GM12878 (cell line): ENCODE measurements around the gene OTOGL. TPM values are rescaled to one million over a fixed set of nuclear protein-coding genes. Genes with fewer than 3 reads are reported as not detected.

Experiments used
- ATAC-seq: fragments of 200-7000 bp; cut with Tn5 transposase; 3 replicates; pipeline ENCODE4 v1.9.1; 2020; ENCODE audit warnings: mild to moderate bottlenecking, moderate library complexity
- BruUV-seq: library from RNA; stranded (reverse); fragments of 400-500 nt; replicated peaks from 2 replicates; lab custom pipeline; 2021; lab: Mats Ljungman, UMichigan
- CTCF ChIA-PET: fragments of 300-600 bp; sonication (Branson Sonifier 250); formaldehyde crosslinking; extraction: SDS; loops from one replicate; lab custom pipeline; 2021; ENCODE audit warnings: inconsistent platforms; lab: Yijun Ruan, JAX
- POLR2A ChIA-PET: fragments of 350-600 bp; formaldehyde crosslinking; extraction: SDS; loops from one replicate; lab custom pipeline; 2021; ENCODE audit warnings: inconsistent platforms; lab: Charles Lee
- RAD21 ChIA-PET: fragments of 300-600 bp; sonication (Branson Sonifier 250); formaldehyde crosslinking; loops from one replicate; lab custom pipeline; 2023; ENCODE audit warnings: antibody characterized with exemption; ENCODE audit not compliant: unreplicated experiment; lab: Charles Lee
- SMC1A ChIA-PET: fragments of 300-600 bp; sonication (Branson Sonifier 250); formaldehyde crosslinking; loops from one replicate; lab custom pipeline; 2023; ENCODE audit not compliant: unreplicated experiment, uncharacterized antibody; lab: Charles Lee
- DNase-seq: peaks from one replicate; pipeline ENCODE4 v3.0.0-alpha.2; 2011; ENCODE audit warnings: low read depth, low spot score
- FAIRE-seq: peaks from 3 replicates; lab custom pipeline; 2011; peaks lifted over from hg19 to GRCh38; lab: Jason Lieb, UNC
- H2AFZ ChIP-seq: 2 replicates; pipeline ENCODE4 v1.6.0; 2011; ENCODE audit warnings: low read depth, low read length, control low read depth; ENCODE audit not compliant: control insufficient read depth
- H3K27ac ChIP-seq: 2 replicates; pipeline ENCODE4 v1.5.1; 2011; ENCODE audit warnings: control low read depth; ENCODE audit not compliant: control insufficient read depth, insufficient read depth
- H3K27me3 ChIP-seq, 2 experiments: replicated peaks in 1 of 2; 2 replicates each; pipeline versions ENCODE4 v1.6.0 to v1.6.1; 2011; ENCODE audit warnings: low read length in 1 of 2; ENCODE audit not compliant: control insufficient read depth in 2 of 2, insufficient read depth in 2 of 2
- H3K36me3 ChIP-seq, 2 experiments: 2 replicates each; pipeline ENCODE4 v1.5.1; 2011; ENCODE audit warnings: low read length in 1 of 2; ENCODE audit not compliant: control insufficient read depth in 2 of 2, insufficient read depth in 2 of 2
- H3K4me1 ChIP-seq: 2 replicates; pipeline ENCODE4 v1.6.1; 2011; ENCODE audit warnings: mild to moderate bottlenecking, low read length, moderate library complexity, mixed read lengths; ENCODE audit not compliant: control insufficient read depth, insufficient read depth
- H3K4me2 ChIP-seq: 2 replicates; pipeline ENCODE4 v1.6.0; 2011; ENCODE audit warnings: control low read depth; ENCODE audit not compliant: control insufficient read depth, insufficient read depth
- H3K4me3 ChIP-seq: fragments of 200-600 bp; sonication (generic); 2 replicates; pipeline ENCODE4 v1.5.1; 2016
- H3K79me2 ChIP-seq: 2 replicates; pipeline ENCODE4 v1.6.0; 2011; ENCODE audit warnings: low read length; ENCODE audit not compliant: control insufficient read depth, insufficient read depth
- H3K9ac ChIP-seq: 2 replicates; pipeline ENCODE4 v1.8.0; 2011; ENCODE audit warnings: low read length, control low read depth, mixed read lengths; ENCODE audit not compliant: control insufficient read depth, insufficient read depth
- H3K9me3 ChIP-seq: replicated peaks from 3 replicates; pipeline ENCODE4 v1.5.1; 2011; ENCODE audit warnings: mild to moderate bottlenecking, low read length; ENCODE audit not compliant: control insufficient read depth, insufficient read depth
- H4K20me1 ChIP-seq: 2 replicates; pipeline ENCODE4 v1.6.0; 2011; ENCODE audit not compliant: control insufficient read depth, insufficient read depth
- BHLHE40 ChIP-seq, 2 experiments: fragments of 450-650 bp in 1 of 2; IDR thresholded peaks; 2 replicates each; pipeline ENCODE4 v1.6.1; 2011 to 2017; ENCODE audit warnings: low read depth in 2 of 2, borderline replicate concordance in 1 of 2, improper control_type of control experiment in 1 of 2, low read length in 1 of 2, mild to moderate bottlenecking in 1 of 2
- CHD4 ChIP-seq: fragments of 200-600 bp; sonication (generic); IDR thresholded peaks from 2 replicates; pipeline ENCODE4 v1.6.1; 2016; ENCODE audit warnings: mild to moderate bottlenecking
- FOS ChIP-seq: IDR thresholded peaks from 3 replicates; pipeline ENCODE4 v1.6.1; 2011; ENCODE audit warnings: borderline replicate concordance; ENCODE audit not compliant: insufficient read length; ENCODE audit errors: extremely low read depth
- FOXM1 ChIP-seq: IDR thresholded peaks from 2 replicates; pipeline ENCODE4 v1.6.1; 2012; ENCODE audit warnings: low read depth, mild to moderate bottlenecking, inconsistent platforms, low read length, moderate library complexity
- IKZF1 ChIP-seq: fragments of 450-650 bp; conservative IDR thresholded peaks from 2 replicates; pipeline ENCODE4 v1.6.1; 2017; ENCODE audit warnings: antibody characterized with exemption, mild to moderate bottlenecking
- MYC ChIP-seq: IDR thresholded peaks from 2 replicates; pipeline ENCODE4 v1.6.1; 2011; ENCODE audit warnings: mild to moderate bottlenecking, low read length, moderate library complexity, inconsistent platforms; ENCODE audit not compliant: insufficient read depth, insufficient replicate concordance, insufficient read length, severe bottlenecking
- SP1 ChIP-seq: IDR thresholded peaks from one replicate; pipeline ENCODE4 v1.6.1; 2011; ENCODE audit warnings: low read depth, low read length
- TBL1XR1 ChIP-seq: IDR thresholded peaks from 2 replicates; pipeline ENCODE4 v1.6.1; 2012; ENCODE audit warnings: low read depth, low read length, improper control_type of control experiment
- TCF7 ChIP-seq: IDR thresholded peaks from 2 replicates; pipeline ENCODE4 v1.6.1; 2014; ENCODE audit warnings: antibody characterized with exemption, borderline replicate concordance
- WGBS: methylation state at CpG from one replicate; pipeline ENCODE4 v1.1.6; 2016; ENCODE audit warnings: low lambda C conversion rate; ENCODE audit not compliant: insufficient replicate concordance, insufficient coverage; ENCODE audit errors: missing lambda C conversion rate; 5-methylcytosine and 5-hydroxymethylcytosine counted together
- in situ Hi-C: fragments of 300-500 bp; cut with MboI; formaldehyde crosslinking; loops from 9 replicates; pipeline ENCODE4 v1.14.3; 2018; ENCODE audit warnings: mixed read lengths
- intact Hi-C: fragments of 100-400 bp; cut with micrococcal nuclease; formaldehyde crosslinking; loops from one replicate; pipeline ENCODE4 v1.14.2; 2022; ENCODE audit not compliant: unreplicated experiment
- polyA plus RNA-seq, 11 experiments: library from polyadenylated mRNA; depleted of rRNA in 4 of 11; unstranded in 6 of 11; stranded (reverse) in 5 of 11; fragments of >200 nt; fragmentation: Nextera tagmentation in 4 of 11; fragmentation: Illumina TruSeq in 1 of 11; extraction: Ambion mirVana in 4 of 11; extraction: Trizol in 1 of 11; gene quantifications; 1 replicate in 1 of 11; 2 replicates in 10 of 11; pipeline versions ENCODE4 v1.2.1 to v1.2.3, GENCODE V29; 2011 to 2016; ENCODE audit warnings: inconsistent platforms in 2 of 11, missing spikeins in 2 of 11, low read depth in 1 of 11
- total RNA-seq, 4 experiments: library from RNA; depleted of rRNA in 3 of 4; stranded (reverse); fragments of >200 nt in 3 of 4; fragmentation: Illumina TruSeq in 1 of 4; extraction: Trizol in 1 of 4; gene quantifications; 2 replicates each; pipeline versions ENCODE4 v1.2.1 to v1.2.3, GENCODE V29; 2013 to 2021
- TF ChIP-seq, protein P1 (sequence below): IDR thresholded peaks from 2 replicates; pipeline ENCODE4 v1.6.1; 2011; ENCODE audit warnings: low read depth, low read length, improper control_type of control experiment, borderline replicate concordance
- TF ChIP-seq, protein P2 (sequence below): fragments of 450-650 bp; IDR thresholded peaks from 2 replicates; pipeline ENCODE4 v1.6.1; 2017; ENCODE audit warnings: mild to moderate bottlenecking, moderate library complexity
- TF ChIP-seq, protein P3 (sequence below): fragments of 450-650 bp; IDR thresholded peaks from 2 replicates; pipeline ENCODE4 v1.6.1; 2018; ENCODE audit warnings: mild to moderate bottlenecking, low read depth, moderate library complexity; ENCODE audit not compliant: partially characterized antibody
- TF ChIP-seq, protein P4 (sequence below): fragments of 450-650 bp; IDR thresholded peaks from 2 replicates; pipeline ENCODE4 v1.6.1; 2017; ENCODE audit warnings: mild to moderate bottlenecking

OTOGL gene
- total and polyA plus RNA-seq, 10 of the 15 experiments (the other 5 are each of a cell fraction or from before 2014, with no cell fraction given), result 0.04 to 3.7 (median 0.27) TPM

- in situ Hi-C loops, result no loop called here
- no TSS peak for BruUV-seq
- ChIA-PET POLR2A (no interaction called here), SMC1A (interaction anchor here (1.6 kb wide), 1 partner anchor 45 kb away, joined by 3 read pairs; no protein-coding TSS in a partner anchor), RAD21 (no interaction called here), CTCF (interaction anchor here (0.6 to 0.9 kb wide), 2 partner anchors 10 to 55 kb away, joined by 3 read pairs; no protein-coding TSS in a partner anchor)
- no peak for ATAC-seq
- no peak overlapping the region for H3K4me2 ChIP-seq
- H2AFZ ChIP-seq, result no peak overlapping the region
- no peaks in the 10 kb centered on the region for H3K4me1 ChIP-seq
- H3K79me2 ChIP-seq, result no peaks in the 10 kb centered on the region
- H3K9ac ChIP-seq, result no peak overlapping the region
- intact Hi-C loops, result no loop called here
- H3K27ac ChIP-seq, result no peak overlapping the region
- H3K36me3 ChIP-seq, result no peaks in the 10 kb centered on the region
- H4K20me1 ChIP-seq, result no peaks in the 10 kb centered on the region
- H3K9me3 ChIP-seq, result no peaks in the 10 kb centered on the region
- H3K4me3 ChIP-seq, result no peak overlapping the region
- FAIRE-seq, result no peak
- 17% methylated on average over 4 of the region's 4 CpGs for WGBS
- no peak for DNase-seq
- H3K27me3 ChIP-seq, result no peaks in the 10 kb centered on the region
- TF ChIP-seq BHLHE40 (IDR thresholded peaks at IDR 0.05; ENCODE audit: borderline replicate concordance in 1 of 2, low read depth in 2 of 2, low read length in 1 of 2) (no peak), TBL1XR1 (no peak), FOXM1 (no peak), MYC (no peak), TCF7 (no peak), IKZF1 (no peak), CHD4 (no peak), SP1 (no peak), FOS (no peak)
- TF ChIP-seq, protein P1, sequence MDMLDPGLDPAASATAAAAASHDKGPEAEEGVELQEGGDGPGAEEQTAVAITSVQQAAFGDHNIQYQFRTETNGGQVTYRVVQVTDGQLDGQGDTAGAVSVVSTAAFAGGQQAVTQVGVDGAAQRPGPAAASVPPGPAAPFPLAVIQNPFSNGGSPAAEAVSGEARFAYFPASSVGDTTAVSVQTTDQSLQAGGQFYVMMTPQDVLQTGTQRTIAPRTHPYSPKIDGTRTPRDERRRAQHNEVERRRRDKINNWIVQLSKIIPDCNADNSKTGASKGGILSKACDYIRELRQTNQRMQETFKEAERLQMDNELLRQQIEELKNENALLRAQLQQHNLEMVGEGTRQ, result no peak
- TF ChIP-seq, protein P2, sequence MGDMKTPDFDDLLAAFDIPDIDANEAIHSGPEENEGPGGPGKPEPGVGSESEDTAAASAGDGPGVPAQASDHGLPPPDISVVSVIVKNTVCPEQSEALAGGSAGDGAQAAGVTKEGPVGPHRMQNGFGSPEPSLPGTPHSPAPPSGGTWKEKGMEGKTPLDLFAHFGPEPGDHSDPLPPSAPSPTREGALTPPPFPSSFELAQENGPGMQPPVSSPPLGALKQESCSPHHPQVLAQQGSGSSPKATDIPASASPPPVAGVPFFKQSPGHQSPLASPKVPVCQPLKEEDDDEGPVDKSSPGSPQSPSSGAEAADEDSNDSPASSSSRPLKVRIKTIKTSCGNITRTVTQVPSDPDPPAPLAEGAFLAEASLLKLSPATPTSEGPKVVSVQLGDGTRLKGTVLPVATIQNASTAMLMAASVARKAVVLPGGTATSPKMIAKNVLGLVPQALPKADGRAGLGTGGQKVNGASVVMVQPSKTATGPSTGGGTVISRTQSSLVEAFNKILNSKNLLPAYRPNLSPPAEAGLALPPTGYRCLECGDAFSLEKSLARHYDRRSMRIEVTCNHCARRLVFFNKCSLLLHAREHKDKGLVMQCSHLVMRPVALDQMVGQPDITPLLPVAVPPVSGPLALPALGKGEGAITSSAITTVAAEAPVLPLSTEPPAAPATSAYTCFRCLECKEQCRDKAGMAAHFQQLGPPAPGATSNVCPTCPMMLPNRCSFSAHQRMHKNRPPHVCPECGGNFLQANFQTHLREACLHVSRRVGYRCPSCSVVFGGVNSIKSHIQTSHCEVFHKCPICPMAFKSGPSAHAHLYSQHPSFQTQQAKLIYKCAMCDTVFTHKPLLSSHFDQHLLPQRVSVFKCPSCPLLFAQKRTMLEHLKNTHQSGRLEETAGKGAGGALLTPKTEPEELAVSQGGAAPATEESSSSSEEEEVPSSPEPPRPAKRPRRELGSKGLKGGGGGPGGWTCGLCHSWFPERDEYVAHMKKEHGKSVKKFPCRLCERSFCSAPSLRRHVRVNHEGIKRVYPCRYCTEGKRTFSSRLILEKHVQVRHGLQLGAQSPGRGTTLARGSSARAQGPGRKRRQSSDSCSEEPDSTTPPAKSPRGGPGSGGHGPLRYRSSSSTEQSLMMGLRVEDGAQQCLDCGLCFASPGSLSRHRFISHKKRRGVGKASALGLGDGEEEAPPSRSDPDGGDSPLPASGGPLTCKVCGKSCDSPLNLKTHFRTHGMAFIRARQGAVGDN, result no peak
- TF ChIP-seq, protein P3, sequence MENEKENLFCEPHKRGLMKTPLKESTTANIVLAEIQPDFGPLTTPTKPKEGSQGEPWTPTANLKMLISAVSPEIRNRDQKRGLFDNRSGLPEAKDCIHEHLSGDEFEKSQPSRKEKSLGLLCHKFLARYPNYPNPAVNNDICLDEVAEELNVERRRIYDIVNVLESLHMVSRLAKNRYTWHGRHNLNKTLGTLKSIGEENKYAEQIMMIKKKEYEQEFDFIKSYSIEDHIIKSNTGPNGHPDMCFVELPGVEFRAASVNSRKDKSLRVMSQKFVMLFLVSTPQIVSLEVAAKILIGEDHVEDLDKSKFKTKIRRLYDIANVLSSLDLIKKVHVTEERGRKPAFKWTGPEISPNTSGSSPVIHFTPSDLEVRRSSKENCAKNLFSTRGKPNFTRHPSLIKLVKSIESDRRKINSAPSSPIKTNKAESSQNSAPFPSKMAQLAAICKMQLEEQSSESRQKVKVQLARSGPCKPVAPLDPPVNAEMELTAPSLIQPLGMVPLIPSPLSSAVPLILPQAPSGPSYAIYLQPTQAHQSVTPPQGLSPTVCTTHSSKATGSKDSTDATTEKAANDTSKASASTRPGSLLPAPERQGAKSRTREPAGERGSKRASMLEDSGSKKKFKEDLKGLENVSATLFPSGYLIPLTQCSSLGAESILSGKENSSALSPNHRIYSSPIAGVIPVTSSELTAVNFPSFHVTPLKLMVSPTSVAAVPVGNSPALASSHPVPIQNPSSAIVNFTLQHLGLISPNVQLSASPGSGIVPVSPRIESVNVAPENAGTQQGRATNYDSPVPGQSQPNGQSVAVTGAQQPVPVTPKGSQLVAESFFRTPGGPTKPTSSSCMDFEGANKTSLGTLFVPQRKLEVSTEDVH, result no peak
- TF ChIP-seq, protein P4, sequence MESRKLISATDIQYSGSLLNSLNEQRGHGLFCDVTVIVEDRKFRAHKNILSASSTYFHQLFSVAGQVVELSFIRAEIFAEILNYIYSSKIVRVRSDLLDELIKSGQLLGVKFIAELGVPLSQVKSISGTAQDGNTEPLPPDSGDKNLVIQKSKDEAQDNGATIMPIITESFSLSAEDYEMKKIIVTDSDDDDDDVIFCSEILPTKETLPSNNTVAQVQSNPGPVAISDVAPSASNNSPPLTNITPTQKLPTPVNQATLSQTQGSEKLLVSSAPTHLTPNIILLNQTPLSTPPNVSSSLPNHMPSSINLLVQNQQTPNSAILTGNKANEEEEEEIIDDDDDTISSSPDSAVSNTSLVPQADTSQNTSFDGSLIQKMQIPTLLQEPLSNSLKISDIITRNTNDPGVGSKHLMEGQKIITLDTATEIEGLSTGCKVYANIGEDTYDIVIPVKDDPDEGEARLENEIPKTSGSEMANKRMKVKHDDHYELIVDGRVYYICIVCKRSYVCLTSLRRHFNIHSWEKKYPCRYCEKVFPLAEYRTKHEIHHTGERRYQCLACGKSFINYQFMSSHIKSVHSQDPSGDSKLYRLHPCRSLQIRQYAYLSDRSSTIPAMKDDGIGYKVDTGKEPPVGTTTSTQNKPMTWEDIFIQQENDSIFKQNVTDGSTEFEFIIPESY, result no peak
These were observed 226.0 kb downstream of the OTOGL start for GRCh38 chr12:80325167-80325959.
